Fibroblast of pulmonary artery (primary cell): ENCODE measurements around the gene KCNN4.

Experiments
- DNase-seq: peaks from one replicate; pipeline ENCODE4 v3.0.0-alpha.2; 2010; ENCODE audit warnings: low read depth
- H3K4me3 ChIP-seq: replicated peaks from 2 replicates; pipeline ENCODE4 v1.5.1; 2011; ENCODE audit warnings: low read depth, mild to moderate bottlenecking, control low read depth, low read length, moderate library complexity
- CTCF ChIP-seq: IDR thresholded peaks from 2 replicates; pipeline ENCODE4 v1.5.1; 2011; ENCODE audit warnings: mild to moderate bottlenecking, control low read depth, low read length, inconsistent platforms; ENCODE audit errors: missing control alignments

The KCNN4 gene

GRCh38 chr19:43814663-43815352 lies 34.0 kb upstream of the KCNN4 start:
- TF ChIP-seq CTCF = no peak
- H3K4me3 ChIP-seq = no peak overlapping the region
- no peak for DNase-seq

- H3K4me3 ChIP-seq = no peak overlapping the region
- TF ChIP-seq CTCF = no peak
- DNase-seq = no peak
These were observed 31.9 kb upstream of the KCNN4 start for GRCh38 chr19:43812688-43813087.

- TF ChIP-seq CTCF = no peak
- H3K4me3 ChIP-seq = no peak overlapping the region
- DNase-seq = no peak
These were observed 31.5 kb upstream of the KCNN4 start for GRCh38 chr19:43812259-43812658.

- H3K4me3 ChIP-seq = no peak overlapping the region
- TF ChIP-seq CTCF = no peak
- DNase-seq = no peak
These were observed 31.1 kb upstream of the KCNN4 start for GRCh38 chr19:43811837-43812236.

DNA sequence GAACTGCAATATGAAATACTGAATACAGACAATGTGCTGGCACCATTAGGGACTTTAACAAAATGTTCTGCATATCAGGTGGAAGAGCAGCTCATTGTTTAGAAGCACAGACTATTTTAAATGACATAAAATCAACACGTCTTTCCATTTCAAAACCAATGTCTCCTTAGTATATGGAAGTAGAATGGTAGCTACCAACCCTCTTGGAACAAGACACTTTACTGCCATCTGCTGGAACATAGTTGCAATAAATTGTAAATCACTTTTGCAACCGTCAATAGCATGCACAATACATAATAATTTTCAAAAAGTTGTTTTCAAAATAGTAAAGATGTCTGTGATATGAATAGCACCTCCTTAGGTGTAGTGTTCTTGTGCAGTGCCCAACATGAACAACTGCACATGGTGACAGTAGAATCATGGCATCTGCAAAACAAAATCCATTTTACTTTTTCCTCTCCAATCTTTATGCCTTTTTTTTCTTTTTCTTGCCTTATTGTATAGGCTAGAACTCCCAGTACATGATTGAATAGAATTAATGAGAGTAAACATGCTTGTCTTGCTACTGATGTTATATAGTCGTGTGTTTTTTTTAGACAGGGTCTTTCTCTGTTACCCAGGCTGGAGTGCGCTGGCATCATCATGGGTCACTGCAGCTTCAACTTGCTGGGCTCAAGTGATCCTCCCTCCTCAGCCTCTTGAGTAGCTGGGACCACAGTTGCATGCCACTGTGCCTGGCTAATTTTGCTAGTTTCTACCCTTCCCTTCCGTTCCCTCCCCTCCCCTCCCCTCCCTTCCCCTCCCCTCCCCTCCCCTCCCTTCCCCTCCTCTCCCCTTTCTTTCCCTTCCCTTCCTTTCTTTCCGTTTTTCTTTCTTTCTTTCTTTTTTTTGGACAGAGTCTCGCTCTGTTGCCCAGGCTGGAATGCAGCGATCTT lies 29.3 kb upstream of the KCNN4 start:
- TF ChIP-seq CTCF = peak; percentile 67
- peak; percentile 79 for DNase-seq

GRCh38 chr19:43807651-43808050 lies 26.9 kb upstream of the KCNN4 start:
- no peak overlapping the region for H3K4me3 ChIP-seq
- DNase-seq = no peak
- no peak for TF ChIP-seq CTCF

More for the DNA sequence above, 29.3 kb upstream of the KCNN4 start:
- no peak overlapping the region for H3K4me3 ChIP-seq
